ENCODE measurements around the gene MLPH. TPM values are rescaled to one million over a fixed set of nuclear protein-coding genes. Genes with fewer than 3 reads are reported as not detected.
"Not testable (repeated sequence)": the region's sequence is repeated elsewhere in the genome, so short reads cannot be mapped to it uniquely, and the experiment has no call there.

MLPH gene
- total RNA-seq, 2 donors from 2014 or later = 0.75 to 1.0 TPM

DNA sequence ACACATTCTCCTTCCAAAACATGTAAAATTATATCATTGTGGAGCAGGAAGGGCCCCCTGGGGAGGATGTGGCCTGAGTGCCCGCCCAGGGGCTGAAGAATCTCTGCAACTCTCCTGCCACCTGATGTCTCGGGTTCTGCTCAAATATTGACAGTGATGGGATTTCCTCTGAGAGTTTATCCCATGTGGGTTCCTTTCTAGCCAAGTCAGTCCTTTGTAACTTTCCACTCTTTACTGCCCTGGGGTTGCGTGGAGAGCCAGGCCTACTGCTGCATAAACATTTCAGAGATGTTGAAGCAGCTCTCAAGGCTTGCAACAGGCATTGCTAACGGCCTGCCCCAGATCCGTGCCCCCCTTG lies 107.4 kb downstream of the MLPH start:
- peaks cover 20% of the 10 kb centered on the region for H3K36me3 ChIP-seq (ENCODE audit: control insufficient read depth, insufficient read depth, low read length)
- WGBS, 2 experiments (ENCODE audit: insufficient coverage in 1 of 2, insufficient read length in 1 of 2) = 10 to 36% methylated on average over 4 to 5 of the region's 5 CpGs
- peaks cover 3% of the 10 kb centered on the region for H3K9me3 Mint-ChIP-seq
- no peak for DNase-seq
- peak overlapping the region; percentile 55 for H3K4me3 ChIP-seq (ENCODE audit: low read length)
- no peaks in the 10 kb centered on the region for H3K9me3 ChIP-seq (ENCODE audit: control insufficient read depth, low read length)
- H3K4me1 ChIP-seq (ENCODE audit: control insufficient read depth, insufficient read depth, low read length) = peaks cover 21% of the 10 kb centered on the region
- H3K36me3 Mint-ChIP-seq (ENCODE audit: low read depth) = peaks cover 9% of the 10 kb centered on the region
- peak overlapping the region; percentile 94 for H3K27ac Mint-ChIP-seq
- H3K9ac ChIP-seq (ENCODE audit: extremely low read depth, low read length, poor library complexity, severe bottlenecking) = peak overlapping the region; percentile 68
- H3K4me3 Mint-ChIP-seq = peak overlapping the region; percentile 41
- H3K4me1 Mint-ChIP-seq = peaks cover 67% of the 10 kb centered on the region
- no peaks in the 10 kb centered on the region for H3K27me3 Mint-ChIP-seq (ENCODE audit: insufficient read depth)
- H3K27ac ChIP-seq (ENCODE audit: low read depth, low read length) = peak overlapping the region; percentile 82
- no peaks in the 10 kb centered on the region for H3K27me3 ChIP-seq (ENCODE audit: control insufficient read depth, insufficient read depth, low read length, poor library complexity, severe bottlenecking)
- TF ChIP-seq, protein P1, sequence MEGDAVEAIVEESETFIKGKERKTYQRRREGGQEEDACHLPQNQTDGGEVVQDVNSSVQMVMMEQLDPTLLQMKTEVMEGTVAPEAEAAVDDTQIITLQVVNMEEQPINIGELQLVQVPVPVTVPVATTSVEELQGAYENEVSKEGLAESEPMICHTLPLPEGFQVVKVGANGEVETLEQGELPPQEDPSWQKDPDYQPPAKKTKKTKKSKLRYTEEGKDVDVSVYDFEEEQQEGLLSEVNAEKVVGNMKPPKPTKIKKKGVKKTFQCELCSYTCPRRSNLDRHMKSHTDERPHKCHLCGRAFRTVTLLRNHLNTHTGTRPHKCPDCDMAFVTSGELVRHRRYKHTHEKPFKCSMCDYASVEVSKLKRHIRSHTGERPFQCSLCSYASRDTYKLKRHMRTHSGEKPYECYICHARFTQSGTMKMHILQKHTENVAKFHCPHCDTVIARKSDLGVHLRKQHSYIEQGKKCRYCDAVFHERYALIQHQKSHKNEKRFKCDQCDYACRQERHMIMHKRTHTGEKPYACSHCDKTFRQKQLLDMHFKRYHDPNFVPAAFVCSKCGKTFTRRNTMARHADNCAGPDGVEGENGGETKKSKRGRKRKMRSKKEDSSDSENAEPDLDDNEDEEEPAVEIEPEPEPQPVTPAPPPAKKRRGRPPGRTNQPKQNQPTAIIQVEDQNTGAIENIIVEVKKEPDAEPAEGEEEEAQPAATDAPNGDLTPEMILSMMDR (conservative IDR thresholded peaks at IDR 0.05) = no peak

DNA sequence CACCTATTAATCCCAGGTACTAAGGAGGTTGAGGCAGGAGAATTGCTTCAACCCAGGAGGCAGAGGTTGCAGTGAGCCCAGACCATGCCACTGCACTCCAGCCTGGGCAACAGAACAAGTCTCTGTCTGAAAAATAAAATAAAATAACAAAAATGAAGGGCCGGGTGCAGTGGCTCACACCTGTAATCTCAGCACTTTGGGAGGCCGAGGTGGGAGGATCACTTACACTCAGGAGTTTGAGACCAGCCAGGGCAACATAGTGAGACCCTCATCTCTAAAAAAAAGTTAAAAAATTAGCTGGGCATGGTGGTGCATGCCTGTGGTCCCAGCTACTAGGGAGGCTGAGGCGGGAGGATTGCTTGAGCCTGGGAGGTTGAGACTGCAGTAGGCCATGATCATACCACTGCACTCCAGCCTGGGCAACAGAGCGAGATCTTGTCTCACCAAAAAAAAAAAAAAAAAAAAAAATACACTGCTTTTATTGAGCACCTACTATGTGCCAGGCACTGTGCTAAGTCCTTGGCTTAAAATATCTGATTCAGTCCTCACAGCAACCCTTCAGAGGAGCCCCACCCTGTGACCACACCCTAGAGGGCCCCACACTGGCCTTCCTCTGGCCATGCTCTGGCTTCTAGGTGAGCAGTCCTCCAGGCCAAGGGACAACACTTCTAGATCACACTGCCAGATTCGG lies 108.9 kb downstream of the MLPH start:
- peak overlapping the region; percentile 16 for H3K9ac ChIP-seq (ENCODE audit: extremely low read depth, low read length, poor library complexity, severe bottlenecking)
- H3K27me3 Mint-ChIP-seq (ENCODE audit: insufficient read depth); H3K27ac ChIP-seq (ENCODE audit: low read depth, low read length); H3K4me3 ChIP-seq (ENCODE audit: low read length); H3K27me3 ChIP-seq (ENCODE audit: control insufficient read depth, insufficient read depth, low read length, poor library complexity, severe bottlenecking); H3K9me3 Mint-ChIP-seq; H3K4me3 Mint-ChIP-seq; H3K9me3 ChIP-seq (ENCODE audit: control insufficient read depth, low read length); DNase-seq: not testable (repeated sequence)
- H3K4me1 ChIP-seq (ENCODE audit: control insufficient read depth, insufficient read depth, low read length) = peaks cover 30% of the 10 kb centered on the region
- peaks cover 25% of the 10 kb centered on the region for H3K36me3 ChIP-seq (ENCODE audit: control insufficient read depth, insufficient read depth, low read length)
- 90 to 93% methylated on average over 3 to 5 of the region's 5 CpGs for WGBS, 2 experiments (ENCODE audit: insufficient coverage in 1 of 2, insufficient read length in 1 of 2)
- Mint-ChIP-seq H3K4me1 (peaks cover 73% of the 10 kb centered on the region), H3K27ac (peak overlapping the region; percentile 94), H3K36me3 (ENCODE audit: low read depth) (peaks cover 12% of the 10 kb centered on the region)

DNA sequence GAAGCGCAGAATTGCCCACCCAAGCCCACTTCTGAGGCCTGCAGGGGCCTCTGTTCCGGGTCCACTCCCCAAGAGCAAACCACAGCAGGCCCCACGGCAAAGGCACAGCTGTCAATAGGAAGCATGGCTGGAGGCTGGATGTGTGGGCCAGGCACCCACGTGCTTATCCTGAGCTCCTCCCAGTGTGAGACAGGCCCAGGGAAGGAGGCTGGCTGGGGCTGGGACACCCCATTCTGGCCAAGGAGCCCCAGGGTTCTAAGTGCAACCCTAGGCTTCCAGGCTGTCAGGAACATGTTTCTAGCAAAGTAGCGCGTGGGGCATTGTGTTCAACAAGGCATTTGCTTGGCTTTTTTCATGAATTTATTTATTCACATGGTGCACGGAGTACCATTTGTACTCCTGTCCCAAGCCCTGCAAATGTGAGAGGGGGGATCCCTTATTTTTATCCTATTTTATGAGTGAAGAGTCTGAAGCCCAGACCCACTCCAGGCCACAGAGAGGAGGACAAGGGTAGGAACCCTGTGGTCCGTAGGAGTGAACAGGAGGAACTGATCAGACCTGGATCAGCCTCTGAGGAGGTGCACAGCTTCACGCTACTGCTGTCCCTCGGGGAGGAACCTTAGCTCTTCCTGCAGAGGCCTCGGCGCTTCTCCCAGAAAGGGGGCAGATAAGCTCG lies 109.6 kb downstream of the MLPH start:
- Mint-ChIP-seq H3K4me1 (peaks cover 74% of the 10 kb centered on the region), H3K27ac (peak overlapping the region; percentile 35), H3K4me3 (no peak overlapping the region), H3K36me3 (ENCODE audit: low read depth) (peaks cover 14% of the 10 kb centered on the region), H3K27me3 (ENCODE audit: insufficient read depth) (no peaks in the 10 kb centered on the region), H3K9me3 (peaks cover 3% of the 10 kb centered on the region)
- H3K4me1 ChIP-seq (ENCODE audit: control insufficient read depth, insufficient read depth, low read length) = peaks cover 37% of the 10 kb centered on the region
- H3K9me3 ChIP-seq (ENCODE audit: control insufficient read depth, low read length) = no peaks in the 10 kb centered on the region
- WGBS, 2 experiments (ENCODE audit: insufficient coverage in 1 of 2, insufficient read length in 1 of 2) = 84 to 93% methylated on average over 8 to 13 of the region's 13 CpGs
- H3K9ac ChIP-seq (ENCODE audit: extremely low read depth, low read length, poor library complexity, severe bottlenecking) = no peak overlapping the region
- no peaks in the 10 kb centered on the region for H3K27me3 ChIP-seq (ENCODE audit: control insufficient read depth, insufficient read depth, low read length, poor library complexity, severe bottlenecking)
- peaks cover 31% of the 10 kb centered on the region for H3K36me3 ChIP-seq (ENCODE audit: control insufficient read depth, insufficient read depth, low read length)
- H3K4me3 ChIP-seq (ENCODE audit: low read length) = no peak overlapping the region
- peak; percentile 58 for DNase-seq
- H3K27ac ChIP-seq (ENCODE audit: low read depth, low read length) = no peak overlapping the region
- TF ChIP-seq, protein P1 (conservative IDR thresholded peaks at IDR 0.05) = no peak

Data from endodermal cell (in vitro differentiated cells).